Ishikawa (cell line): ENCODE results near the gene HOXB5.

Experiments
- CEBPB ChIP-seq: IDR thresholded peaks from 2 replicates; pipeline ENCODE4 v1.6.1; 2012
- EGR1 ChIP-seq: IDR thresholded peaks from 2 replicates; pipeline ENCODE4 v1.6.1; 2012
- EP300 ChIP-seq: IDR thresholded peaks from 2 replicates; pipeline ENCODE4 v1.6.1; 2012; ENCODE audit warnings: borderline replicate concordance
- FOXM1 ChIP-seq: IDR thresholded peaks from 2 replicates; pipeline ENCODE4 v1.6.1; 2012; ENCODE audit warnings: low read depth, borderline replicate concordance
- NFIC ChIP-seq: IDR thresholded peaks from 2 replicates; pipeline ENCODE4 v1.6.1; 2012
- RAD21 ChIP-seq: IDR thresholded peaks from 2 replicates; pipeline ENCODE4 v1.6.1; 2012; ENCODE audit warnings: low read depth
- TEAD4 ChIP-seq: IDR thresholded peaks from 2 replicates; pipeline ENCODE4 v1.6.1; 2012
- TF ChIP-seq, protein P1 (sequence below): IDR thresholded peaks from 2 replicates; pipeline ENCODE4 v1.6.1; 2012; ENCODE audit warnings: low read depth, mild to moderate bottlenecking
- TF ChIP-seq, protein P2 (sequence below): IDR thresholded peaks from 2 replicates; pipeline ENCODE4 v1.6.1; 2012
- TF ChIP-seq, protein P3 (sequence below): IDR thresholded peaks from 2 replicates; pipeline ENCODE4 v1.6.1; 2012

DNA sequence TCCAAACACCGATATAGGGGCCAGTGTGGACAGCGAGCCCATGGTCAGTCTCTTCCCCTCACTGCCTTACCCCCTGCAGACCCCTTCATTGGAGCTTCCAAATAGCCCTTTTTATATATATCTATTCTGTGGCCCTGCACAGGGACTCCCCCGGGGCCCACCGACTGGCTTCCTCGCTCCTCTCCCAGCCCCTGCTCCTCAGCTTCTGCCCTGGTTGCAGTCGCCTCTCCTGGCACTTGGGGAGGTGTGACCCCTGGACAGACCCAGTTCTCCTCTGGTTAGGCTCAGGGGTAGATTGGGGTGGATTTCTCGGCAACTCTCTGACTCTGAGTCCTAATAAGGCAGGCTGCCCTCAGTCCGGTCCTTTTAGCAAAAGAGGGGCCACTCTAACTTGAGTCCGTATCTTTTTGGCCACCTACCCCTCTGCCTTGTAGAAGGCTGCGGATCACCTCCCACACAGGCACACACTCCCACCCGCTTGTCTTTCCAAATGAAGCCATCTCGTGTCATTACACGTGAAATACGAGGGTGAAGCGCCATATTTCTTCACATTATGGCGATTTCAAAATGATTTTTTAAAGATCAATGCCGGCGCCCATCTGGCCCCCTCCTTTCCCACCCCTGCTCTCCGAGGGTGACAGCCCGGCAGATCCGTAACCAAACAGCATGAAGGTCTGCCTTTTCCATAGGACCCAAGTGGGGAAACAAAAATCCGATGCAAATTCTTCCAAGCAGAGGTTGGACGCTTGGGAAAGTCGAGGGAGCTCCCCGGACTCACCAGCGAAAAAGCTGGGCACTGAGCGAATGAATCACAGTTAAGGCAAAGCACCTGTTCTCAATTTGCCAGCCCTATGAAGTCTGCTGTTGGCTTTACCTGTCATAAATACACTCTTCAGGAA, 34.3 kb upstream of the HOXB5 start:
- TF ChIP-seq, protein P1, sequence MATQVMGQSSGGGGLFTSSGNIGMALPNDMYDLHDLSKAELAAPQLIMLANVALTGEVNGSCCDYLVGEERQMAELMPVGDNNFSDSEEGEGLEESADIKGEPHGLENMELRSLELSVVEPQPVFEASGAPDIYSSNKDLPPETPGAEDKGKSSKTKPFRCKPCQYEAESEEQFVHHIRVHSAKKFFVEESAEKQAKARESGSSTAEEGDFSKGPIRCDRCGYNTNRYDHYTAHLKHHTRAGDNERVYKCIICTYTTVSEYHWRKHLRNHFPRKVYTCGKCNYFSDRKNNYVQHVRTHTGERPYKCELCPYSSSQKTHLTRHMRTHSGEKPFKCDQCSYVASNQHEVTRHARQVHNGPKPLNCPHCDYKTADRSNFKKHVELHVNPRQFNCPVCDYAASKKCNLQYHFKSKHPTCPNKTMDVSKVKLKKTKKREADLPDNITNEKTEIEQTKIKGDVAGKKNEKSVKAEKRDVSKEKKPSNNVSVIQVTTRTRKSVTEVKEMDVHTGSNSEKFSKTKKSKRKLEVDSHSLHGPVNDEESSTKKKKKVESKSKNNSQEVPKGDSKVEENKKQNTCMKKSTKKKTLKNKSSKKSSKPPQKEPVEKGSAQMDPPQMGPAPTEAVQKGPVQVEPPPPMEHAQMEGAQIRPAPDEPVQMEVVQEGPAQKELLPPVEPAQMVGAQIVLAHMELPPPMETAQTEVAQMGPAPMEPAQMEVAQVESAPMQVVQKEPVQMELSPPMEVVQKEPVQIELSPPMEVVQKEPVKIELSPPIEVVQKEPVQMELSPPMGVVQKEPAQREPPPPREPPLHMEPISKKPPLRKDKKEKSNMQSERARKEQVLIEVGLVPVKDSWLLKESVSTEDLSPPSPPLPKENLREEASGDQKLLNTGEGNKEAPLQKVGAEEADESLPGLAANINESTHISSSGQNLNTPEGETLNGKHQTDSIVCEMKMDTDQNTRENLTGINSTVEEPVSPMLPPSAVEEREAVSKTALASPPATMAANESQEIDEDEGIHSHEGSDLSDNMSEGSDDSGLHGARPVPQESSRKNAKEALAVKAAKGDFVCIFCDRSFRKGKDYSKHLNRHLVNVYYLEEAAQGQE: no peak
- TF ChIP-seq FOXM1 (no peak), EGR1 (no peak), EP300 (no peak), TEAD4 (no peak), NFIC (no peak), RAD21 (no peak), CEBPB (no peak)
- TF ChIP-seq, protein P2, sequence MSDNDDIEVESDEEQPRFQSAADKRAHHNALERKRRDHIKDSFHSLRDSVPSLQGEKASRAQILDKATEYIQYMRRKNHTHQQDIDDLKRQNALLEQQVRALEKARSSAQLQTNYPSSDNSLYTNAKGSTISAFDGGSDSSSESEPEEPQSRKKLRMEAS: no peak
- TF ChIP-seq, protein P3, sequence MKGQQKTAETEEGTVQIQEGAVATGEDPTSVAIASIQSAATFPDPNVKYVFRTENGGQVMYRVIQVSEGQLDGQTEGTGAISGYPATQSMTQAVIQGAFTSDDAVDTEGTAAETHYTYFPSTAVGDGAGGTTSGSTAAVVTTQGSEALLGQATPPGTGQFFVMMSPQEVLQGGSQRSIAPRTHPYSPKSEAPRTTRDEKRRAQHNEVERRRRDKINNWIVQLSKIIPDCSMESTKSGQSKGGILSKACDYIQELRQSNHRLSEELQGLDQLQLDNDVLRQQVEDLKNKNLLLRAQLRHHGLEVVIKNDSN: no peak
